ENCODE data around the gene SPEG. TPM values are rescaled to one million over a fixed set of nuclear protein-coding genes. Genes with fewer than 3 reads are reported as not detected.

Gene SPEG
- total RNA-seq, 1 donor from 2014 or later = 6.5 TPM

DNA sequence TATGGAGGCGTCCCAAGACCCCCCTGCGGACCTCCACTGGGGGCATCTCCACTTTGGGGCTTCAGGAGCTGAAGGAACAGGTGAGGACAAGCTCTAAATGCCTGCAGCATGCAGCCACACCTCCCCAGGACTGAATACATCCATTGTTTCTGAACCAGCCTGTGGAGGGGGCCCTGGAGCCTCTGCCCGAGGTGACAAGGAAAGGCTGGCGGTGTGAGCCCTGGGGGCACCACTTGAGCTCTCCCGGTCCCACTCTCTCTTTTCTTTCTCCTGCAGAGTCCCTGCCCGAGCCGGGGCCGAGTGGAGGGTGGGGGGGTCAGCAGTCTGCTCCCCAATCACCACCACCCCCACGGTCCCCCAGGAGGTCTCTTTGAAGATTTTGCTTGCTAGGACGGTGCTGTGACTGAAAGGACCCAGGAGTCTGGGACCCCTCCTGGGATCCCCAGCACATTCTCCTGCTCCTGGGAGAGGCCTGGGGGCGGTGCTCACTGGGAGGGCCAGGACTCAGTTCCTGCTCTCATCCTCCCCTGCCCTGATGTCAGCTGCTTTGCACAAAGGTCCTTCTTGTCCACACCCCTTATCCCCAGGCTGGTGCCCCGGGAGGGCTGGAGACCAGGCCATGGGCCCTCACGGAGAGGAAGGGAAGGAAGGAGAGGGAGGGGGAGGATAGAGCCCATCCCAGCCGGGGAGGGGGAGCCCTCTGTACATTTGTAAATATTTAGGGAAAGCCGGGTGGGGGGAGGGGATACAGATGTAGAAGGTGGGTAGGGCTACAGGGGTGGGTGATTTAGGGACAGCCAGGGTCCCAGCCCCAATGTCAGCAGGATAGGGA, 103.2 kb downstream of the SPEG start:
- H3K36me3 ChIP-seq = peaks cover 32% of the 10 kb centered on the region
- H3K4me1 ChIP-seq = peaks cover 16% of the 10 kb centered on the region
- peaks cover 15% of the 10 kb centered on the region for H3K27me3 ChIP-seq (ENCODE audit: low read depth)
- TF ChIP-seq, protein P1, sequence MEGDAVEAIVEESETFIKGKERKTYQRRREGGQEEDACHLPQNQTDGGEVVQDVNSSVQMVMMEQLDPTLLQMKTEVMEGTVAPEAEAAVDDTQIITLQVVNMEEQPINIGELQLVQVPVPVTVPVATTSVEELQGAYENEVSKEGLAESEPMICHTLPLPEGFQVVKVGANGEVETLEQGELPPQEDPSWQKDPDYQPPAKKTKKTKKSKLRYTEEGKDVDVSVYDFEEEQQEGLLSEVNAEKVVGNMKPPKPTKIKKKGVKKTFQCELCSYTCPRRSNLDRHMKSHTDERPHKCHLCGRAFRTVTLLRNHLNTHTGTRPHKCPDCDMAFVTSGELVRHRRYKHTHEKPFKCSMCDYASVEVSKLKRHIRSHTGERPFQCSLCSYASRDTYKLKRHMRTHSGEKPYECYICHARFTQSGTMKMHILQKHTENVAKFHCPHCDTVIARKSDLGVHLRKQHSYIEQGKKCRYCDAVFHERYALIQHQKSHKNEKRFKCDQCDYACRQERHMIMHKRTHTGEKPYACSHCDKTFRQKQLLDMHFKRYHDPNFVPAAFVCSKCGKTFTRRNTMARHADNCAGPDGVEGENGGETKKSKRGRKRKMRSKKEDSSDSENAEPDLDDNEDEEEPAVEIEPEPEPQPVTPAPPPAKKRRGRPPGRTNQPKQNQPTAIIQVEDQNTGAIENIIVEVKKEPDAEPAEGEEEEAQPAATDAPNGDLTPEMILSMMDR (IDR thresholded peaks at IDR 0.05) = no peak
- intact Hi-C loops (cut with DNase I) = loop anchor here (10.0 kb wide), 1 partner anchor 133 kb away; no protein-coding TSS in a partner anchor
- ATAC-seq = no peak
- no peak overlapping the region for H3K4me3 ChIP-seq
- no peaks in the 10 kb centered on the region for H3K9me3 ChIP-seq
- H3K27ac ChIP-seq = no peak overlapping the region
- DNase-seq = no peak

DNA sequence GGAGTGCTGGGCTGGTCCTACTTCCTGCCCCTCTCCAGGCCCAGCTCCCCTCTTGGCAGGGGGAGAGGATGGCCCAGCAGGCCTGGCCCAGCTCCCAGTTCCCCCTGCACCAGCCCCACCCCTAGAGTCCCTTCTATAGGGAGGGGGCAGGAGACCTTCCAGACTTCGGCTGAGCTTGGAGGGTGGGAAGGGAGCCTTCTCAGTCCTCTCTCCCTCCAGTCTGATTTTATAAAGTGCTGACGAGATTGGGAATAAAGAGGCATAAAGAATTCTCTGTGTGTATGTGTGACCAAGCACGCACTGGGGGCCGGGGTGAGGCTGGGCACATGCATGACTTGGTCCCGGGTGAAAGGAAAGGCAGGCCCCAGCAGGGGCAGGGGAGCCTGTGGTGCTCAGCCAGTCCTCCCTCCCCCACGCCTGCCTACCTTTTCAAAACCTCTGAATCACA, 103.9 kb downstream of the SPEG start:
- TF ChIP-seq, protein P1 (IDR thresholded peaks at IDR 0.05) = no peak
- H3K4me3 ChIP-seq = no peak overlapping the region
- H3K27ac ChIP-seq = no peak overlapping the region
- peaks cover 9% of the 10 kb centered on the region for H3K27me3 ChIP-seq (ENCODE audit: low read depth)
- ATAC-seq (no peak), DNase-seq (no peak)
- intact Hi-C loops (cut with DNase I) = loop anchor here (10.0 kb wide), 1 partner anchor 134 kb away; no protein-coding TSS in a partner anchor
- H3K36me3 ChIP-seq = peaks cover 32% of the 10 kb centered on the region
- H3K4me1 ChIP-seq = peaks cover 22% of the 10 kb centered on the region
- H3K9me3 ChIP-seq = no peaks in the 10 kb centered on the region

DNA sequence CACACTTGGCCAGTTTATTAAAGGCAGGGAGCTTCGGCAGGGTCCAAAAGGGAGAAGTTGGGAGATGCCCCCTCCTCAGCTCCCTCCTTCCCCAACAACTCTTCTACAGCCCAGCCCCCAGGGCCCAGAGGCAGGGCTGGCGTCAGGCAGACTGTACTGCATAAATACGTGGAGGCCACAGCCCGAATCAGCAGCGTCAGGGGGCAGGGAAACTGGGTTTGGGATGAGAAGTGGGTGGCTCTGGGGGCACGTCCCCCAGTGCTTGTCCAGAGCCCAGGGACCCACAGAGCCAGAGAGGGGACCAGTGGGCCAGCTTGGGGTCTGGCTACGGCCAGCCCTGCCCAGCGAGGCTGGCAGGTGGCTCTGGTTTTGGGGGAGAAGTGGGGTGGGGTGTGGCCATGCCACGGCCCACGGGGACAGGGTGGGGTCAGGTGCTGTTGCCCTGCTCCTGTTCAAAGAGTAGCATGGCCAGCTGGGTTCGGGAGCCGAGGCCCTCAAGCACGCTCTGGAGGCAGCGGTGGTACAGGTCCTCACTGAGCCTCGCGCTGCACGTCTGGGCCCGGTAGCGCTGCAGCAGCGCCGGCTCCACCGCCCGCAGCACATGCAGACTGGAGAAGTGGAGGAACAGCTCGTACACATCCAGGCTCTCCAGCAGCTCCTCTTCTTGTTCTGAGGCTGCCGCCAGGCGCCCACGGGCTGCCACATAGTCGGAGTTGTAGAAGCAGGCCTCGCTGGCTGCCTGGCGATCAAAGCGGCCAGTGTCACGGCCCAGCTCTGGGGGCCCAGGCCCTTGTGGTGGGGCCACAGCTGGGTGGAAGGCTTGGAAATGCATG, 104.5 kb downstream of the SPEG start:
- peaks cover 24% of the 10 kb centered on the region for H3K4me1 ChIP-seq
- H3K27ac ChIP-seq = no peak overlapping the region
- TF ChIP-seq, protein P1 (IDR thresholded peaks at IDR 0.05) = no peak
- peaks cover 32% of the 10 kb centered on the region for H3K36me3 ChIP-seq
- ATAC-seq (no peak), DNase-seq (no peak)
- intact Hi-C loops (cut with DNase I) = loop anchor here (10.0 kb wide), 1 partner anchor 134 kb away; no protein-coding TSS in a partner anchor
- peaks cover 8% of the 10 kb centered on the region for H3K27me3 ChIP-seq (ENCODE audit: low read depth)
- no peak overlapping the region for H3K4me3 ChIP-seq
- H3K9me3 ChIP-seq = no peaks in the 10 kb centered on the region

DNA sequence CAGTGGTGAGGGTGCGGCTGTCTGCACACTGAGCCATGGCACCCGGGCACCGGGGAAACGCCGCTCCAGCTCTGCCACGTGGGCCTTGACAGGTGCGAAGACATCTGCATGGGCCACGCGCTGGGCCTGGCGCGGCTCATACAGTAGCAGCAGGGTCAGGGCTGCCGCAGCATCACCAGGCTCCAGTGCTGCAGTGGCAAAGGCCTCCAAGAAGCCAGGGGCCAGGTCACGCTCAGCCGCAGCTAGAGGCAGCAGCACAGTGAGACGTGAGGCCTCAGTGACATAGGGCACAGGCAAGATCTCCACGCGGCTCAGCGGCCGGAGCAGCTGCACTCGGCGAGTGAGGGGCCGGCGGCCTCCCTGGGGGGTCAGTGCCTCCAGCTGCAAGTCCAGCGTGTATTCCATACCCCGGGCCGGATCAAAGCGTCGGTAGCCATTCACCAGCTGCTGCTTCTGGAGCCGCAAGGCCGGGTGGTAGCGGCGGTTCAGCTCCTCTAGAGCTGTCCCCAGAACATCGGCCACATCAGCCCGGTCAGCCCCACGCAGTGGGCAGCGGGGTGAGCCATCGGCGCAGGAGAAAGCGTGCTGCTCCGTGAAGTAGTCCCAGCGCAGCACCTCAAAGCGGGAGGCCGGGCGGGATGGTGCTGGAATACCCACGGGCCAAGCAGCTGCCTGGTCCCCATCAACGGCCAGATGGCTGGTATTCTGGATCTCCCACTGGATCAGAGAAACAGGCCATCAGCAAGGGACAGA, 105.5 kb downstream of the SPEG start:
- Histone ChIP-seq H3K36me3 (peaks cover 32% of the 10 kb centered on the region), H3K27me3 (ENCODE audit: low read depth) (peaks cover 8% of the 10 kb centered on the region), H3K27ac (no peak overlapping the region), H3K4me3 (no peak overlapping the region), H3K4me1 (peaks cover 30% of the 10 kb centered on the region), H3K9me3 (no peaks in the 10 kb centered on the region)
- ATAC-seq (no peak), DNase-seq (no peak)
- TF ChIP-seq, protein P1 (IDR thresholded peaks at IDR 0.05) = no peak
- intact Hi-C loops (cut with DNase I) = loop anchor here (10.0 kb wide), 1 partner anchor 135 kb away; no protein-coding TSS in a partner anchor
